ENCODE results near the gene HRH2.

The HRH2 gene

DNA sequence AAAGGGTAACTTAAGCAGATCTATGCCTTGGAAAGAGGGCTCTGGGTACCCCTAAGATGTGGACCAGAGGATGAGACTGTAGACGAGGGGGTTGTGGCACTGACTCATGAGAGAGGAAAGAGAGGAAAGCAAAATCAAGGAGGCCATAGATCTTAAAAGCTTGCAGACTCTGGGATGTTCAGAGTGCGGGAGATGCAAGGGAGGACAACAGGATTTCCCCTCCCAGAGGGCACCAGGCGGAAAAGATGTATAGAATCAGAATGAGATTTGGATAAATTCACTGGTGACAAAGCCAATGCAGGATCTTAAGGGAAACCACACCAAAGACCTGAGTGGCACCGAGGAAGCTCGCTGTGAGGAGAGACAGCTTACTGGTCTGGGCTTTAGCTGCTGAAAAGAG is 27.1 kb downstream of the HRH2 start:
- no CpG with 5 or more reads among the region's 5 CpGs for WGBS (ENCODE audit: extremely low coverage, insufficient coverage, insufficient read length)
- Histone ChIP-seq H3K36me3 (ENCODE audit: control insufficient read depth in 1 of 2, insufficient read depth in 2 of 2, low read length in 2 of 2) (no peaks in the 10 kb centered on the region), H3K14ac (ENCODE audit: low read length) (no peak overlapping the region), H3K79me2 (ENCODE audit: control insufficient read depth, insufficient read depth, low read length, poor library complexity) (no peaks in the 10 kb centered on the region), H3K4me1 (ENCODE audit: control insufficient read depth in 1 of 2, insufficient read depth in 2 of 2, low read length in 2 of 2) (no peaks in the 10 kb centered on the region), H3K18ac (ENCODE audit: low read length) (no peak overlapping the region), H2AFZ (ENCODE audit: insufficient read depth, low read length, poor library complexity) (no peak overlapping the region), H2BK5ac (ENCODE audit: low read depth, low read length, poor library complexity) (no peak overlapping the region), H4K12ac (ENCODE audit: low read depth, low read length) (no peak overlapping the region), H4K8ac (ENCODE audit: low read depth, low read length) (no peak overlapping the region), H3K4me3 (ENCODE audit: low read depth, low read length) (no peak overlapping the region), H3K4me2 (ENCODE audit: low read length) (no peak overlapping the region), H3K79me1 (ENCODE audit: low read length) (no peaks in the 10 kb centered on the region), H2BK120ac (ENCODE audit: insufficient read depth, low read length, poor library complexity) (no peak overlapping the region), H3K23ac (ENCODE audit: low read length) (no peak overlapping the region), H3K4ac (ENCODE audit: low read depth, low read length) (no peak overlapping the region), H2BK12ac (ENCODE audit: low read length) (no peak overlapping the region), H3K27me3 (ENCODE audit: insufficient read depth, low read length) (no peaks in the 10 kb centered on the region), H3K9me3 (ENCODE audit: insufficient read depth, low read depth, low read length) (peaks cover 9% of the 10 kb centered on the region), H3K9ac (ENCODE audit: low read length) (no peak overlapping the region), H4K91ac (ENCODE audit: low read depth, low read length) (no peak overlapping the region), H2AK5ac (ENCODE audit: low read length) (no peak overlapping the region), H3K27ac (ENCODE audit: low read depth, low read length) (no peak overlapping the region)
- no peak for DNase-seq

DNA sequence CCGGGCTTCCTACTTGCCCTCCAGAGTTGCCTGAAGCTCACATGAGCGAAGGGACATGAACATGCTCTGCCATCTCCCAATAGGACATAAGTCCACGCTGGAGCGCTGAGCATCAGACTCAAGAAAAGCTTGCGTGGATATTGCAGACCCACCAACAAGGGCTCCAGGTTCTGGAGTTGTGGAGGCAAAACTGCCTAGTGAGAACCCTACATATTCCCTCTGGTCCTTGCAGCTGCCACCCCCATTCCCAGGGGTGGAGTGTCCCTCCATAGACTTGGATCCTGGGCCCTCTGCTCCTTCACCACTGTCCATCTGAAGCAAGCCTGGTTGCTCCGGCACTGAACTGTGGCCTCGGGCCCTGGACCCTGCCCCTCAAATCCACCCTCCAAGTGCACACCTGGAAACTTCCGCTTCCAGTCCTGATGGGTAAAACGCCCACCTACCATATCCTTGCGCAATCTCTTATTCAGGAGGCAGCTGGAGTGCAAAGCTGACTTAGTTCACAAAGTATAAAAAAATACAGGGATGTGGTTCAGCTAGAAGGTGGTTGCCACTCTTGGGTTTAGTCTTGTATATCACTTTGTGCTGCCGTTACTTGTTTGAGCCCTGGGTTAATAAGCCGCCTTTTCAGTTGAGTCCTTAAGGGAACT is 28.0 kb downstream of the HRH2 start:
- no peak for DNase-seq
- H3K27me3 ChIP-seq (ENCODE audit: insufficient read depth, low read length) = no peaks in the 10 kb centered on the region
- H3K79me1 ChIP-seq (ENCODE audit: low read length) = no peaks in the 10 kb centered on the region
- no peak overlapping the region for H2BK12ac ChIP-seq (ENCODE audit: low read length)
- no peaks in the 10 kb centered on the region for H3K4me1 ChIP-seq (ENCODE audit: control insufficient read depth in 1 of 2, insufficient read depth in 2 of 2, low read length in 2 of 2)
- no peak overlapping the region for H3K9ac ChIP-seq (ENCODE audit: low read length)
- H3K18ac ChIP-seq (ENCODE audit: low read length) = no peak overlapping the region
- no peak overlapping the region for H3K4ac ChIP-seq (ENCODE audit: low read depth, low read length)
- no peak overlapping the region for H2BK120ac ChIP-seq (ENCODE audit: insufficient read depth, low read length, poor library complexity)
- H3K9me3 ChIP-seq (ENCODE audit: insufficient read depth, low read depth, low read length) = peaks cover 9% of the 10 kb centered on the region
- no peak overlapping the region for H4K91ac ChIP-seq (ENCODE audit: low read depth, low read length)
- no peak overlapping the region for H2BK5ac ChIP-seq (ENCODE audit: low read depth, low read length, poor library complexity)
- H4K12ac ChIP-seq (ENCODE audit: low read depth, low read length) = no peak overlapping the region
- H3K36me3 ChIP-seq (ENCODE audit: control insufficient read depth in 1 of 2, insufficient read depth in 2 of 2, low read length in 2 of 2) = no peaks in the 10 kb centered on the region
- WGBS (ENCODE audit: extremely low coverage, insufficient coverage, insufficient read length) = no CpG with 5 or more reads among the region's 12 CpGs
- H3K79me2 ChIP-seq (ENCODE audit: control insufficient read depth, insufficient read depth, low read length, poor library complexity) = no peaks in the 10 kb centered on the region
- no peak overlapping the region for H4K8ac ChIP-seq (ENCODE audit: low read depth, low read length)
- H3K23ac ChIP-seq (ENCODE audit: low read length) = no peak overlapping the region
- no peak overlapping the region for H3K14ac ChIP-seq (ENCODE audit: low read length)
- H3K4me2 ChIP-seq (ENCODE audit: low read length) = no peak overlapping the region
- no peak overlapping the region for H2AFZ ChIP-seq (ENCODE audit: insufficient read depth, low read length, poor library complexity)
- H3K4me3 ChIP-seq (ENCODE audit: low read depth, low read length) = no peak overlapping the region
- no peak overlapping the region for H3K27ac ChIP-seq (ENCODE audit: low read depth, low read length)
- H2AK5ac ChIP-seq (ENCODE audit: low read length) = no peak overlapping the region

DNA sequence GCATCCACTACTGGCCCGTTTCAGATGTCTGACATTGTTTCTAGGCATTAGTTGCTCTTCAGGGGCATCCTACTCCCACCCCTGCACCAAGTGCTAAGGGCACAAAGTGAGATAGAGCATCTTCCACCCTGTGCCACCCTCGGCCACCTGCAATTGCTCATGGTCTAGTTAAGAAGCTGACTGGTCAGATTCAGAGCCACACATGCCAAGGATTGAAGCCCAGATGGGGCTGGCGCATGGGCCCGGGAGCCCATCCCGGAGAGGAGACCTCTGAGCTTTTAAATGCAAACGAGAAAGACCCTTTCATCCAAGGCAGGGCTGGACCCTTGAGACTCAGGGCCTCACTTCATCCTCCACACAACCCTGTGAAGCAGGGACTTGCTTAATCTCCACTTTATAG is 28.5 kb downstream of the HRH2 start:
- H3K9me3 ChIP-seq (ENCODE audit: insufficient read depth, low read depth, low read length) = peaks cover 9% of the 10 kb centered on the region

GRCh38 chr5:175686826-175687225 is 29.0 kb downstream of the HRH2 start:
- Histone ChIP-seq H3K9me3 (ENCODE audit: insufficient read depth, low read depth, low read length) (peaks cover 9% of the 10 kb centered on the region), H3K14ac (ENCODE audit: low read length) (no peak overlapping the region), H3K23ac (ENCODE audit: low read length) (no peak overlapping the region), H3K4me2 (ENCODE audit: low read length) (no peak overlapping the region), H3K4me1 (ENCODE audit: control insufficient read depth in 1 of 2, insufficient read depth in 2 of 2, low read length in 2 of 2) (no peaks in the 10 kb centered on the region), H3K79me2 (ENCODE audit: control insufficient read depth, insufficient read depth, low read length, poor library complexity) (no peaks in the 10 kb centered on the region), H3K9ac (ENCODE audit: low read length) (no peak overlapping the region), H3K79me1 (ENCODE audit: low read length) (no peaks in the 10 kb centered on the region), H3K36me3 (ENCODE audit: control insufficient read depth in 1 of 2, insufficient read depth in 2 of 2, low read length in 2 of 2) (no peaks in the 10 kb centered on the region), H3K27me3 (ENCODE audit: insufficient read depth, low read length) (no peaks in the 10 kb centered on the region), H3K4ac (ENCODE audit: low read depth, low read length) (no peak overlapping the region), H4K12ac (ENCODE audit: low read depth, low read length) (no peak overlapping the region), H3K4me3 (ENCODE audit: low read depth, low read length) (no peak overlapping the region), H3K18ac (ENCODE audit: low read length) (no peak overlapping the region), H3K27ac (ENCODE audit: low read depth, low read length) (no peak overlapping the region), H4K91ac (ENCODE audit: low read depth, low read length) (no peak overlapping the region), H2BK12ac (ENCODE audit: low read length) (no peak overlapping the region), H2AK5ac (ENCODE audit: low read length) (no peak overlapping the region), H2BK120ac (ENCODE audit: insufficient read depth, low read length, poor library complexity) (no peak overlapping the region), H2AFZ (ENCODE audit: insufficient read depth, low read length, poor library complexity) (no peak overlapping the region), H2BK5ac (ENCODE audit: low read depth, low read length, poor library complexity) (no peak overlapping the region), H4K8ac (ENCODE audit: low read depth, low read length) (no peak overlapping the region)
- DNase-seq = no peak
- WGBS (ENCODE audit: extremely low coverage, insufficient coverage, insufficient read length) = no CpG with 5 or more reads among the region's 9 CpGs

More for the DNA sequence above, 28.5 kb downstream of the HRH2 start:
- Histone ChIP-seq H3K27me3 (ENCODE audit: insufficient read depth, low read length) (no peaks in the 10 kb centered on the region), H3K4me3 (ENCODE audit: low read depth, low read length) (no peak overlapping the region), H2AFZ (ENCODE audit: insufficient read depth, low read length, poor library complexity) (no peak overlapping the region), H3K18ac (ENCODE audit: low read length) (no peak overlapping the region), H3K14ac (ENCODE audit: low read length) (no peak overlapping the region), H4K12ac (ENCODE audit: low read depth, low read length) (no peak overlapping the region), H4K8ac (ENCODE audit: low read depth, low read length) (no peak overlapping the region), H4K91ac (ENCODE audit: low read depth, low read length) (no peak overlapping the region), H3K4me2 (ENCODE audit: low read length) (no peak overlapping the region), H3K79me2 (ENCODE audit: control insufficient read depth, insufficient read depth, low read length, poor library complexity) (no peaks in the 10 kb centered on the region), H3K9ac (ENCODE audit: low read length) (no peak overlapping the region), H2BK12ac (ENCODE audit: low read length) (no peak overlapping the region), H3K27ac (ENCODE audit: low read depth, low read length) (no peak overlapping the region), H3K4ac (ENCODE audit: low read depth, low read length) (no peak overlapping the region), H3K36me3 (ENCODE audit: control insufficient read depth in 1 of 2, insufficient read depth in 2 of 2, low read length in 2 of 2) (no peaks in the 10 kb centered on the region), H3K79me1 (ENCODE audit: low read length) (no peaks in the 10 kb centered on the region), H3K23ac (ENCODE audit: low read length) (no peak overlapping the region), H3K4me1 (ENCODE audit: control insufficient read depth in 1 of 2, insufficient read depth in 2 of 2, low read length in 2 of 2) (no peaks in the 10 kb centered on the region), H2AK5ac (ENCODE audit: low read length) (no peak overlapping the region), H2BK5ac (ENCODE audit: low read depth, low read length, poor library complexity) (no peak overlapping the region), H2BK120ac (ENCODE audit: insufficient read depth, low read length, poor library complexity) (no peak overlapping the region)
- DNase-seq = no peak
- no CpG with 5 or more reads among the region's 6 CpGs for WGBS (ENCODE audit: extremely low coverage, insufficient coverage, insufficient read length)
